Stimulated activated CD4-positive, alpha-beta T cell treated with anti-CD3 and anti-CD28 coated beads, Interleukin-2, amount 100 ng/mL, for 4 hours (primary cell): ENCODE data around the gene SH2D4B.
"Not testable (repeated sequence)": the region's sequence is repeated elsewhere in the genome, so short reads cannot be mapped to it uniquely, and the experiment has no call there.

ENCODE experiments used
- DNase-seq: peaks from one replicate; pipeline ENCODE4 v3.0.0-alpha.2; 2020; ENCODE audit warnings: low read depth

Gene SH2D4B

DNA sequence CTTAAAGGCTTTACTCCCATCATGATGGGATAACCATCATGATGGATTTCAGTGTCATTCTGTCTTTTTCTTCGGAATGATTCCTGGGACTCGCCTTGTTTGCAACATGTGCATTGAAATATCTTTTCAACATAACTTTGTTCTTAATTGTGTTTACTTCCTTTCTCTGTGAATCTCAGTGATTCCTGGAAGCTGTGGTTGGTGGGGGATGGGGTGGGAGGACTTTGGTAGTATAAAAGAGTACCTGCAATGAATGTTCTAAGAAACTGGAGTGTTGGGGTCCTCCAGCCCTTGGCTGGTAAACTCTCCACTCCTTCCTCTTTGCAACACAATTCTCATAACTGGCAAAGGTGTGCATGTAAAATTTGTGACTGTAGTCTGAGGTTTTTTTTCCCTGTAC, 11.5 kb upstream of the SH2D4B start:
- no peak for DNase-seq

DNA sequence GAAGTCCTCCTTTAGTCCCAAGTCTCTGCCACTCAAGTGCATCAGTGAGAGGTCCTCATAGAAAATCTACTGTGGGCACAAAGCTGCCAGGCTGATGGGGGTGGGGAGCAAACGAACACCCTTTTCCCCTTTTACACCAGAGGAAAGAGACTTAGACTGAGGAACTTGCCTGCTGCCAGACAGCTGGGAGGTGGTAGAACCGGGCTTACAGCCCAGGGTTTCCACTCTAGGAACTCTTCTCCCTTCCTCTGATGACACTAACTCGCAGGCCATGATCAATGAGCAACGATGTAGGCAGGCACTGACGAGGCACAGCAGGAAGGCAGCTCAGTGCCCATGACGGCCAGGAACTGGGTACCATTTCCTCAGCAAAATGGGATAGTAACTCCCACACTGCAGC, 11.0 kb upstream of the SH2D4B start:
- DNase-seq, result no peak

- no peak for DNase-seq
Observed at GRCh38 chr10:80528185-80528700, 9.5 kb upstream of the SH2D4B start.

DNA sequence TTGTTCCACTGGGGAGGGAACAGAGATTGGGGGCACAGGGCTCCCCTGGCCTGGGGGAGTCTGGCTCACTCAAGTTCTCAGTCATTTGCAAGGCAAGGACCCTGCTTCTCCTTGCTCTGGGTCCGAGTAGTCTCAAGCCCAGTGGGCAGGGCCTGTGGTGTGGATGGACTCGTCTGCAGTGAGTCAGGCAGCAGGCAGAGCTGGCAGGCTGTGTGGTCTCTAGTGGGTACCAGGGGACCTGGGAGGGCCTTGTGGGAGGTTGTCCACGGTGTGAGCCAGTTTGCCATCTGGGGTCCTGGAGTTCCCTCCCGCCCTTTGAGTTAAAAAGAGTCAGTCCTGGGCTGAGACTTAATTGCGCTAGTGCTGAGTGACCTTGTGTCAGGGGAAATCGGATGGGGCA, 8.8 kb upstream of the SH2D4B start:
- no peak for DNase-seq

GRCh38 chr10:80529604-80530003, 8.1 kb upstream of the SH2D4B start:
- DNase-seq, result no peak

DNA sequence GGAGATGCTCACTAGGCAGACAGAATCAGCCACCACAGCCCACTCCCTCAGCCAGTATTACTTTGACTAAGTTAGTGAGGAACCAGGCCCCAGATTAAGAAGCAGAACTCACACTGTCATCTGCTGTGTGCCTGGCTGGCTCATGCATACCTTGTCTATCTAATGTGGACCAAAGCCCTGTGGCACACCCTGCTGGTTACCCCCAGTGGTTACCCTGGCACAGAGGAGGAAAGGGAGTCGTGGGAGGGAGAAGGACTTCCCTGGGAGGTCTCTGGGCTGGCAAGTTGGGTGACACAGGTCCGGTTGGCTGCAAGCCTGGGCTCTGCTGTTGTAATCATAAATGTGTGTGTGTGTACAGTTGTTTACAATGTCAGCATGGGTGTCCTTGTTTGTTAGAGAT, 7.5 kb upstream of the SH2D4B start:
- DNase-seq, result no peak

DNA sequence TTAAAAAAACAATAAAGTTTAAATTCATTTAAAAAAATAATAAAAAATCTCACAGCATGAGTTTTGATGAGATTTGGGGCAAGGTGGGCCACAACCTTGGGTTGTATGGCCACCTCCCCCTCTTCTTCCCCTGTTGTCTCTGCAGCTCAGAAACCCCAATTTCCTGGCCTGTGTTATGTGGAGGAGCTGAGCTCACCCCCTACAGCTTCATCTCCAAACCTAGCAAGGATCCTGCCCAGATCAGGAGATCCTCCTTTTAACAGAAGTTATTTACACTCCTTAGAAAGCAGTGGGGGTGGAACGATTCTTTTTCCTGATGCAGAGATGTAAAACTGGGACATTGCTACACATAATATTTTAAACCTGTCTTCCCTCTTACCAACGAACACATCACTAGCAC, 6.9 kb upstream of the SH2D4B start:
- no peak for DNase-seq

- DNase-seq, result no peak
Observed at GRCh38 chr10:80532571-80532970, 5.1 kb upstream of the SH2D4B start.

DNA sequence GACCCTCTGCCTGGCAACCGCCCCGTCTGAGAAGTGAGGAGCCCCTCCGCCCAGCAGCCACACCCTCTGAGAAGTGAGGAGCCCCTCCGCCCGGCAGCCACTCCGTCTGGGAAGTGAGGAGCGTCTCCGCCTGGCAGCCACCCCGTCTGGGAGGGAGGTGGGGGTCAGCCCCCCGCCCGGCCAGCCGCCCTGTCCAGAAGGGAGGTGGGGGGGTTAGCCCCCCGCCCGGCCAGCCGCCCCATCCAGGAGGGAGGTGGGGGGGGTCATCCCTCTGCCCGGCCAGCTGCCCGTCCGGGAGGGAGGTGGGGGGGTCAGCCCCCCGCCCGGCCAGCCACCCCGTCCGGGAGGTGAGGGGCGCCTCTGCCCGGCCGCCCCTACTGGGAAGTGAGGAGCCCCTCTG, 3.6 kb upstream of the SH2D4B start:
- not testable (repeated sequence) for DNase-seq

DNA sequence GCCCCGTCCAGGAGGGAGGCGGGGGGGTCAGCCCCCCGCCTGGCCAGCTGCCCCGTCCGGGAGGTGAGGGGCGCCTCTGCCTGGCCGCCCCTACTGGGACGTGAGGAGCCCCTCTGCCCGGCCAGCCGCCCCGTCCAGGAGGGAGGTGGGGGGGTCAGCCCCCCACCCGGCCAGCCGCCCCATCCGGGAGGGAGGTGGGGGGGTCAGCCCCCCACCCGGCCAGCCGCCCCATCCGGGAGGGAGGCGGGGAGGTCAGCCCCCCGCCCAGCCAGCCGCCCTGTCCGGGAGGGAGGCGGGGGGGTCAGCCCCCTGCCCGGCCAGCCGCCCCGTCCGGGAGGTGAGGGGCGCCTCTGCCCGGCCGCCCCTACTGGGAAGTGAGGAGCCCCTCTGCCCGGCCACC, 3.1 kb upstream of the SH2D4B start:
- DNase-seq, result not testable (repeated sequence)

DNA sequence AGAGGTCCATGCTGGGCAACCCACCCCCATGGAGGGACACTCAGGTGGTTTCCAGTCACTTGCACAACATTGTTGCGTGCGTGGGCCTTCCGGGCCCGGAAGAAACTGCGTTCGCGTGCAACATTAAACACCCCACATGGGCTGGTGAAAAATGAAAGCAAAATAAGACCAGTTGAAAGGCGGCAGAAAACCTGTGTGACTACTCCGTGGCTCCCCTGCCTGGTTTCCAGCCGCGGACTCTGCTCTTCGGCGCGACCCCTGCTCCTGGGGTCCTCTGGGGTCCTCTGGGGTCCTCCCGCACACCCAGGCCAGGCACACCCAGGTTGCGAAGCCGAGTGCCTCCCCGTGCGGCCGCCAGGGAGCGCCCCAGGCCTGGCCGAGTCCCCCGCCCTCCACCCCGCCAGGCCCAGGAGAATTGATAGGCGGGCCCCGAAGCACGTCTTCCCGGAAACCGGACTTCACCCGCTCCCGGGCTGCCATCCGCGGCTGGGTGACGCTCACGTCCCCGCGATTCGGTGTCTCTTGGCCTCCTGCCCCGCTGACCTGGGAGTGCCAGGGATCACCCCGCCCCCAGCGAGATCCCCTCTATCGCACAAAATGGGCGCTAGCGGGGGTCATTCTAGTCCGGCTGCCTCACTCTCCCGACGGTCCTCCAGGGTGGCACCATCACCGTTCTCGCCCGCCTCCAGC, 1.9 kb upstream of the SH2D4B start:
- peak; percentile 61 for DNase-seq

DNA sequence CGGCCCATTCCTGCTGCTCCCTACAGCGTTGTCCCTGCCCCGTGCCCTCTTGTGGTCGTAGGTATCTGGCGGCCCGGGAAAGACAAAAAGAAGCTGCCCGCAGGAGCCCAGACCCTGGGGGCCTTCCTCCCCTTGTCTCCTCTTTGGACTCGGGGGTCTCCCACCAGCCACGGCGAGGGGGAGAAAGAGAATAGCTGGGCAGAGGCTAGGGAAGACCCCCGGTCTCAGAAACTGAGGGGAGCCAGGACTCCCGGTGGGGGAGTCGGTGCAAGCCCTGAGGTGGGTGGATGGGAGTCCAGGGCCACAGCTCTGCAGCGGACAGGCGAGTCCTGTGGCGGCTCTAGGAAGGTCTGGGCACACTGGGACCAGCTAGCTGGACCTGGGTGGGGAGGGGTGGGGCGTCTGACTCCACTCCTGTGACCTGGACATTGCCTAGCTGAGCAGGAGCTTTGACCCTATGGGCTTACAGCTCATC, 1.3 kb upstream of the SH2D4B start:
- no peak for DNase-seq

DNA sequence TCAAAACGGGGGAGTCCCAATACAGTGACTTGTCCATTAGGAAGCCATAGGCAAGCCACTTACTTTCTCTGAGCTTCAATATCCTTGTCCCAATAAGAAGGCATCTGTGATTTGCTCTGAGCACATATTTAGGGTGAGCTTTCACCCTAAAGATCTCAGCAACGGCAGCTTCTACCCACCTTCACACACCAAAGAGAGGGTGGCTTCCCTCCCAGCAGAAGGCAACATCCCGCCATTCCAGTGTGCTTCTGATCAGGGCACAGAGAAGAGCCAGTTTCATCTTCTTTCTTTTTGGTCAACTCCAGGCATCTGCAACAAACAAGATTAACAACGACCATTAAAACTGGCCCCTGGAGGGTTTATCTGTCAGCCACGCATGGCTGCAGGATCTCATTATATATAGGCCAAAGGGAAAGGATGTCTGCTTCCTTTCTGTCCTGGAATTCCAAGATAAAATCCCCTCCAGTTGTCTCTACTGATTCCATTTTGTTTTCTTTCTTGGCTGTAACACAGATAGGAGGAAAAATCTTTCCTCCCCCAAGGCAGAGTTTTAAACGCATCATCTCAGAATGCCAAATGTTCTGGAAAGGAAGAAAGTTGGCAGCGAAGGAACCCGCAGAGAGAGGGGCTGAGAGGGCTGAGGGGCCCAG, 491 bp upstream of the SH2D4B start:
- no peak for DNase-seq

DNA sequence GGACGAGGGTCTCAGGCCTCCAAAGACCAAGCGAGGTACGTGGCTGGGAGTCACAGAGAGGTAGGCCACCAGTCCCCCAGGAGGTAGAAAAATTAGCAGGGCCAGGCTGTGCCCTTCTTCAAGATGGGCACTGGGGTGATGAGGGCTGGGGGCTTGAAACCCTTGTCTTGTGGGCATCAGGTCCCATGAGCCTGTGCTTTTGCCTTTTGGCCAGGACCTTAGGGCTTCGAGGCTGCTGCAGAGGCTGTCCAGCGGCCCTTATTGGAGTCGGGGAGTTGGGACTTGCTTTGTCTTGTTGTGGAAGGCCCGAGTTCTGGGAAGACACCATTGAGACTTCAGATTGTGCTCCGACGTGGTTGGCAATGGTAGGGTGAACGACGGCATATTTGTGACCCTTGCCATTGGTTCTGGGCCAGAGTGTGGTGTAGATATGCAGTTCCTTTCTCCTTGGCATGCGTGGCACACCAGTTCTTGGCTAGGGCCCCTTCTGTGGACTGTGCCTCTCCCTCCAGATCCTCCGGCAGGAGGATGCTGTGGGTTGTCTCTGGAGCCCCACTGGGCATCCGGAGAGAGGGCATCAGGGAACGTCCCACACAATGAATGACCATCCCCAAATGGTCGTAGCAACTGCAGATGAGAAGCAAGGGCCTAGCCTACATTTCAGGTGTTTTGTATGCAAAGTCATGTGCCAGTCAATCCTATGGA, 931 bp downstream of the SH2D4B start:
- no peak for DNase-seq

- no peak for DNase-seq
Observed at GRCh38 chr10:80539421-80540031, 1.8 kb downstream of the SH2D4B start.

DNA sequence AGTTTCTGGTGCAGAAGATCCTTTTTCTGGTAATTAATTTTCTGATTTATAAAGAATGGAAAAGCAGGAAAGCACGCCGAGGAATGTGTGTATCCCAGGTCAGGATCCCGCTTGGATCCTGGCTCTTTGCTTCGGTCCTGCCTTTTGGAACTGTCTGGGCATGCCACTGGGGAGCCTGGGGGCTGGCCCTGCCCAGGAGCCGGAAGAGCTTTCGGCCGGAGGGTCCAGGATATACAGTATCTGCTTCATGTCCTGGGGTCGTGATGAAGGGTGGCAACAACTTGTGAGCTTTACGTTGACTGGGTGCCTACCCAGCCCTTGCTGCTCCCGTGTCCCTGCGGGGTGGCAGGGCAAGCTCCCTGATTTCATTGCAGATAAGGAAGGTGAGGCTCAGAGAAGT, 2.4 kb downstream of the SH2D4B start:
- DNase-seq, result no peak

GRCh38 chr10:80540618-80540980, 2.9 kb downstream of the SH2D4B start:
- no peak for DNase-seq

DNA sequence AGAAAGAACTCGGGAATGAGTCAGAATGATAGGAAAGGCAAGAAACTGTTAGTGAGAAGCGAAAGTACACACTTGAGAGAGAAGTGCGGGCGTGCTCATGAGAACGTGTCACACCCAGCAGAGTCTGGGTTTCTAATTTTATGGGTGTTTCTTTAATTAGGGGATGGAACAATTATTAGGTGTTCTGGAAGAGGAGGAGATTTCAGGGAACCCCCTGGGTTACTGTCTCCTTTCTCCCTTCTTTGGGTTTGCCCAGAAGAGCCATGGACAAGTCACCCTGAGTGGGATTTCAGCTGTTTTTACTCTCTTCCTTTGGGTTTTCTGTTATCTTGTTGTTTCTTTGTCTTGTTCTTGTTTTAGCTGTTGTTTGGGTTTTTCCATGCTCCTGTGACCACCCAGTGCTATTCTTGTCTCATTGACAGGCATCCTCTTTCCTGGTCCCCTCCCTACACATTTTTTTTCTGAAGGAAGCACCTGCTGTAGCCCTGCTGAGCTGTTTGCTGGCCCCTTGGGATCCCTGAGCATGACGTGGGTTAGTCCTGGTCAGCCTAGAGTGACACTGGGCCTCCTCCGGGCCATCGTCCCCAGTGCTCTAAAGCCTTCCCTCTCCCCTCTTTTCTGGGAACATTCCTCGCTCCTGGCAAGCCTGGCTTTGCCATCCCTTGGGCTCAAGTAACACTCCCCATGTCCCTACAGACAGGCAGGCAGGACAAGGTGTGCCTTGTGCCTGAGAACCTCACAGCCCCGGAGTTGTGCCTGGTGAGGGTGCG, 3.5 kb downstream of the SH2D4B start:
- DNase-seq, result no peak

DNA sequence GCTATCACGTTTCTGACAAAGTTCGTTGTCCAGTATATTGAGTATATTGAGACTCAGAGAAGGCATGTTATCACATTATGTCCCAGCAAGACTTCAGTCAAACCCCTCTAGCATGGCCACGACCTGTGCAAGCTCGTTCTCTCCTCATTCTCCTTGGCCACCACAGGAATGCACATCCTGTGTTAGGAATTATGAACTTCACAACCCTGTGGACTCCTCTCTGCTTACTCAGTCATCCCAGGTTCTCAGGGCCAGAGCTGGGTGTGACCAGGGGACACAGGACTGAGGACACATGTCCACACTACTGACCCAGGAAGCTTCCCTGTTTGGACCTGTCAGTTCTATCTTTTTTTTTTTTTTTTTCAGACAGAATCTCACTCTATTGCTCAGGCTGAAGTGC, 4.4 kb downstream of the SH2D4B start:
- DNase-seq, result no peak

DNA sequence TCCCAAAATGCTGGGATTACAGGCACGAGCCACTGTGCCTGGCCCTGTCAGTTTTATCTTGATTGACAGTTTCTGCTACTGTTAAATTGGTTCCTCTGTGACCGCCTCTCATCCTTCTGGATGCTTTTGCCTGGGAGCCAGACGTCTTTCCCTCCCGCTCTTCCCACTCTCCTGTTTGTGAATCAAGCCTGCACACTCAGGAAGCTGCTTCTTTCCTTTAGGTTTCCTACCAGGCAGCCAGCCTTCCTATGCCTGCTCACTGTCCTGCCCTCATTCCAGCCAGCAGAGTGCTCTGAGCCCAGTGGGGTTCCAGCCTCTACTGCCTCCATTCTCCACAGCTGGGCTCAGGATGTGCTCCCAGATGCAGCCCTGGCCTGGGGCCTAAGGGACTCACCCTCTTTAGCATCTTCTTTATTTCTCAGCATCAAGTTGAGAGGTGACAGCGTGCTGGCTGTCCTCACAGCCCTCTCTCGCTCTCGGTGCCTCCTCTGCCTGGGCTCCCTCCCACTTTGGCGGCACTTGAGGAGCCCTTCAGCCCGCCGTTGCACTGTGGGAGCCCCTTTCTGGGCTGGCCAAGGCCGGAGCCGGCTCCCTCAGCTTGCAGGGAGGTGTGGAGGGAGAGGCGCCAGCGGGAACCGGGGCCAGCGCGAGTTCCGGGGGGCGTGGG, 5.1 kb downstream of the SH2D4B start:
- no peak for DNase-seq

DNA sequence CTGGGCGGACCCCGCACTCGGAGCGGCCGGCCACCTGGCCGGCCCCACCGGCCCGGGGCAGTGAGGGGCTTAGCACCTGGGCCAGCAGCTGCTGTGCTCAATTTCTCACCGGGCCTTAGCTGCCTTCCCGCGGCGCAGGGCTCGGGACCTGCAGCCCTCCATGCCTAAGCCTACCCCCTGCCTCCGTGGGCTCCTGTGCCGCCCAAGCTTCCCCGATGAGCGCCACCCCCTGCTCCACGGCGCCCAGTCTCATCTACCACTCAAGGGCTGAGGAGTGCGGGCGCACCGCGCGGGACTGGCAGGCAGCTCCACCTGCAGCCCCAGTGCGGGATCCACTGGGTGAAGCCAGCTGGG, 5.6 kb downstream of the SH2D4B start:
- not testable (repeated sequence) for DNase-seq
